IMR-90 (cell line): ENCODE data around the gene ALOXE3. TPM values are rescaled to one million over a fixed set of nuclear protein-coding genes. Genes with fewer than 3 reads are reported as not detected.

Experiments
- ATAC-seq: fragments of 200-7000 bp; cut with Tn5 transposase; 2 replicates; pipeline ENCODE4 v1.9.1; 2020; ENCODE audit warnings: low read depth, mild to moderate bottlenecking, moderate library complexity
- BruUV-seq: library from RNA; stranded (reverse); fragments of 400-500 nt; replicated peaks from 2 replicates; lab custom pipeline; 2021; lab: Mats Ljungman, UMichigan
- CTCF ChIA-PET: fragments of 300-600 bp; formaldehyde crosslinking; extraction: SDS; loops from one replicate; lab custom pipeline; 2021; ENCODE audit warnings: antibody characterized with exemption; lab: Yijun Ruan, JAX
- POLR2A ChIA-PET: fragments of 300-600 bp; sonication (Branson Sonifier 250); formaldehyde crosslinking; loops from one replicate; lab custom pipeline; 2022; ENCODE audit warnings: antibody characterized with exemption; ENCODE audit not compliant: unreplicated experiment; lab: Charles Lee
- DNase-seq: peaks from one replicate; pipeline ENCODE4 v3.0.0; 2013
- H2AFZ ChIP-seq: replicated peaks from 2 replicates; pipeline ENCODE3; 2013; ENCODE audit warnings: low read length, mild to moderate bottlenecking; ENCODE audit not compliant: poor library complexity
- H2AK5ac ChIP-seq: 2 replicates; pipeline ENCODE4 v1.6.1; 2013; ENCODE audit warnings: low read depth, low read length, inconsistent platforms
- H2AK9ac ChIP-seq: replicated peaks from 2 replicates; pipeline ENCODE3; 2013; ENCODE audit warnings: mild to moderate bottlenecking, low read depth, low read length, moderate library complexity; ENCODE audit not compliant: poor library complexity
- H2BK120ac ChIP-seq: 2 replicates; pipeline ENCODE4 v1.6.1; 2013; ENCODE audit warnings: low read depth, low read length, inconsistent platforms
- H2BK15ac ChIP-seq: 3 replicates; pipeline ENCODE4 v1.6.1; 2013; ENCODE audit warnings: low read depth, low read length, inconsistent platforms
- H2BK20ac ChIP-seq: 2 replicates; pipeline ENCODE4 v1.6.1; 2013; ENCODE audit warnings: low read depth, mild to moderate bottlenecking, inconsistent platforms, low read length, moderate library complexity
- H2BK5ac ChIP-seq: 2 replicates; pipeline ENCODE4 v1.6.1; 2013; ENCODE audit warnings: mild to moderate bottlenecking, low read depth, low read length, inconsistent platforms; ENCODE audit not compliant: poor library complexity, severe bottlenecking
- H3K14ac ChIP-seq: replicated peaks from 2 replicates; pipeline ENCODE4 v1.6.1; 2013; ENCODE audit warnings: low read depth, low read length, inconsistent platforms
- H3K18ac ChIP-seq: 2 replicates; pipeline ENCODE4 v1.6.1; 2013; ENCODE audit warnings: low read depth, low read length, control low read depth
- H3K23ac ChIP-seq: 2 replicates; pipeline ENCODE4 v1.6.1; 2013; ENCODE audit warnings: low read depth, low read length, inconsistent platforms
- H3K27ac ChIP-seq: 2 replicates; pipeline ENCODE4 v1.5.1; 2013; ENCODE audit warnings: mild to moderate bottlenecking, control low read depth, low read length; ENCODE audit not compliant: insufficient read depth
- H3K27me3 ChIP-seq: 2 replicates; pipeline ENCODE4 v1.6.1; 2013; ENCODE audit warnings: low read length; ENCODE audit not compliant: control insufficient read depth, insufficient read depth
- H3K36me3 ChIP-seq: 2 replicates; pipeline ENCODE4 v1.6.1; 2013; ENCODE audit warnings: low read length, mixed read lengths; ENCODE audit not compliant: control insufficient read depth, insufficient read depth
- H3K4ac ChIP-seq: 2 replicates; pipeline ENCODE4 v1.6.1; 2013; ENCODE audit warnings: low read depth, low read length, inconsistent platforms
- H3K4me1 ChIP-seq: 2 replicates; pipeline ENCODE4 v1.6.1; 2013; ENCODE audit warnings: low read length, mixed read lengths; ENCODE audit not compliant: control insufficient read depth, insufficient read depth
- H3K4me2 ChIP-seq: 2 replicates; pipeline ENCODE4 v1.6.1; 2013; ENCODE audit warnings: low read depth, mild to moderate bottlenecking, control low read depth, low read length, moderate library complexity
- H3K4me3 ChIP-seq: 2 replicates; pipeline ENCODE4 v1.5.1; 2013; ENCODE audit warnings: low read depth, mild to moderate bottlenecking, control low read depth, low read length, moderate library complexity; ENCODE audit not compliant: insufficient read depth
- H3K56ac ChIP-seq: 2 replicates; pipeline ENCODE4 v1.6.1; 2013; ENCODE audit warnings: low read length, inconsistent platforms; ENCODE audit not compliant: insufficient read depth; ENCODE audit errors: extremely low read depth
- H3K79me1 ChIP-seq, 2 experiments: 2 replicates each; pipeline ENCODE4 v1.6.1; 2013; ENCODE audit warnings: low read length in 2 of 2, inconsistent platforms in 1 of 2, low read depth in 1 of 2
- H3K9ac ChIP-seq: 2 replicates; pipeline ENCODE4 v1.6.1; 2013; ENCODE audit warnings: low read depth, low read length, control low read depth
- H3K9me1 ChIP-seq: 2 replicates; pipeline ENCODE4 v1.6.1; 2013; ENCODE audit warnings: low read length, inconsistent platforms; ENCODE audit not compliant: insufficient read depth
- H3K9me3 ChIP-seq: 2 replicates; pipeline ENCODE4 v1.6.1; 2013; ENCODE audit warnings: low read length; ENCODE audit not compliant: control insufficient read depth, insufficient read depth
- H4K20me1 ChIP-seq: 2 replicates; pipeline ENCODE4 v1.6.1; 2013; ENCODE audit warnings: low read length, inconsistent platforms; ENCODE audit not compliant: insufficient read depth
- H4K5ac ChIP-seq: 2 replicates; pipeline ENCODE4 v1.6.1; 2013; ENCODE audit warnings: mild to moderate bottlenecking, low read depth, low read length, control low read depth
- H4K8ac ChIP-seq, 2 experiments: 2 replicates each; pipeline ENCODE4 v1.6.1; 2013; ENCODE audit warnings: low read depth in 2 of 2, low read length in 2 of 2, control low read depth in 1 of 2, inconsistent platforms in 1 of 2
- H4K91ac ChIP-seq: 2 replicates; pipeline ENCODE4 v1.6.1; 2013; ENCODE audit warnings: low read depth, low read length, inconsistent platforms; ENCODE audit not compliant: insufficient read depth
- CHD1 ChIP-seq: IDR thresholded peaks from 2 replicates; pipeline ENCODE4 v1.6.1; 2012; ENCODE audit warnings: low read depth, low read length, improper control_type of control experiment
- POLR2A ChIP-seq: IDR thresholded peaks from 2 replicates; pipeline ENCODE4 v1.6.1; 2012; ENCODE audit warnings: mild to moderate bottlenecking, low read depth, low read length
- WGBS, 2 experiments: methylation state at CpG; one replicate each; pipeline versions ENCODE4 v1.1.5 to v1.1.7; 2013; ENCODE audit warnings: missing lambda C conversion rate in 2 of 2; ENCODE audit not compliant: insufficient read length in 1 of 2; ENCODE audit errors: extremely low coverage in 2 of 2; 5-methylcytosine and 5-hydroxymethylcytosine counted together
- dilution Hi-C: fragments of 300-500 bp; cut with HindIII; formaldehyde crosslinking; loops from one replicate; pipeline ENCODE4 v1.14.3; 2018; ENCODE audit warnings: low sequenced_read_pairs; ENCODE audit not compliant: unreplicated experiment
- in situ Hi-C: fragments of 300-500 bp; cut with MboI; formaldehyde crosslinking; loops from 3 replicates; pipeline ENCODE4 v1.14.3; 2019; ENCODE audit warnings: low sequenced_read_pairs, inconsistent platforms, mixed read lengths
- intact Hi-C: fragments of 100-400 bp; cut with micrococcal nuclease; formaldehyde crosslinking; loops from 2 replicates; pipeline ENCODE4 v1.10.0; 2022
- polyA plus RNA-seq, 3 experiments: library from polyadenylated mRNA; depleted of rRNA; stranded (reverse); fragments of >200 nt; gene quantifications; 2 replicates each; pipeline ENCODE4 v1.2.3, GENCODE V29; 2012; ENCODE audit warnings: low replicate concordance in 1 of 3
- total RNA-seq: library from RNA; depleted of rRNA; stranded (reverse); fragments of >200 nt; gene quantifications from 2 replicates; pipeline ENCODE4 v1.2.3, GENCODE V29; 2012

ALOXE3 gene
- total and polyA plus RNA-seq, 2 of the 4 experiments (the other 2 are of a cell fraction) = under 0.01 to 0.26 TPM

DNA sequence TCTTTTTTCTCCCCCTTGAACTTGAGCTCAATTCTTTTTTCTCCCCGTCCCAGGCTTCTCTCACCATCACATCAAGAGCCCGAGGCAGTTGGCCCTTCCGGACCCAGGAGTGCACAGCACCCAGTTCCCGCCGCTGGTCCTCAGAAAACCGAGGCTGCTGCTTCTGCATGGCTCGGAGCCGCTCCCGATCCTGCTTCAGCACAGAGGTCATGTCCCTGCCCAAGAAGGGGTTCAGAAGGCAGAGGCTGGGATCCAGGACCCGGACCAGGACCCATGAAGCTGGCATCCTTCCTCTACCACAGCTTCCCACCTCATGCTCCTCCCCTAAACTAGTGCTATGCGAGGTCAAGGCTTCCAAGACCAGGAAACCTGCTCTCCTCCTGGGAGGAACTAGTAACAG lies 23.4 kb upstream of the ALOXE3 start:
- Histone ChIP-seq H3K4me2 (no peak overlapping the region), H3K27ac (no peak overlapping the region), H2BK5ac (no peak overlapping the region), H3K4me3 (no peak overlapping the region), H2BK120ac (no peak overlapping the region), H2AFZ (no peak overlapping the region), H3K56ac (no peak overlapping the region), H3K79me1 (no peaks in the 10 kb centered on the region), H3K4ac (no peak overlapping the region), H4K20me1 (peaks cover 8% of the 10 kb centered on the region), H3K9me1 (peaks cover 10% of the 10 kb centered on the region), H3K27me3 (no peaks in the 10 kb centered on the region), H2BK15ac (no peak overlapping the region), H3K36me3 (peaks cover 41% of the 10 kb centered on the region), H3K4me1 (peaks cover 2% of the 10 kb centered on the region; the same call in 1 of the 2 replicates), H4K91ac (no peak overlapping the region), H2BK20ac (no peak overlapping the region), H3K9me3 (no peaks in the 10 kb centered on the region), H4K8ac (no peak overlapping the region), H3K14ac (no peak overlapping the region), H4K5ac (no peak overlapping the region), H3K23ac (no peak overlapping the region), H2AK9ac (no peak overlapping the region), H3K9ac (no peak overlapping the region), H3K18ac (no peak overlapping the region), H2AK5ac (no peak overlapping the region)
- DNase-seq (no peak), ATAC-seq (no peak)
- in situ Hi-C loops = no loop called here
- WGBS, 2 experiments = 91% methylated on average over 7 of the region's 11 CpGs; no CpG with 5 or more reads in 1 of the 2 experiments
- dilution Hi-C loops = no loop called here
- POLR2A ChIA-PET = no interaction called here
- BruUV-seq = no TSS peak
- TF ChIP-seq POLR2A = no peak
- no peak for TF ChIP-seq CHD1
- intact Hi-C loops = no loop called here
- CTCF ChIA-PET = interaction anchor here (0.6 kb wide), 1 partner anchor 9 kb away, joined by 3 read pairs; no protein-coding TSS in a partner anchor
